GM19023 (cell line): ENCODE data around the gene DACH1.

ENCODE experiments used
- ATAC-seq: cut with Tn5 transposase; IDR thresholded peaks from one replicate; pipeline ENCODE4 v1.9.1; 2021; ENCODE audit warnings: mild to moderate bottlenecking, moderate library complexity; ENCODE audit not compliant: unreplicated experiment

Gene DACH1

DNA sequence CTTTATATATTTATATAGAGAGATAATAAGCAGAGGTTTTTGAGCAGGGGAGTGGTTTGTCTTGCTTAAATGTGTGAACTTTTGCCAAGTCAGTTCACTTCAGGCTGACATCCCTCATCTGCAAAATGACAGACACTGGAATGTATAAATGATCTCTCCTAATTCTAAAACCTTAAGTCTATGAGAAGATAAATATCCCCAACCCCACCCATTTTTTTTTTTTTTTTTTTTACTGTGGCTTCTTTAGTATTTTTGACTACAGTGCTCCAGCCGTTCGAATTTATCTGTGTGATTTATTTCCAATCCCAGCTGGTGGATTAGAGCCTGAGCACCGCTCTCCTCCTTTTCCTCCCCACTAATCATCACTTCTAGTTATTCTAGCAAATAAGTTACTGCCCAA is 234.8 kb downstream of the DACH1 start:
- no peak for ATAC-seq

DNA sequence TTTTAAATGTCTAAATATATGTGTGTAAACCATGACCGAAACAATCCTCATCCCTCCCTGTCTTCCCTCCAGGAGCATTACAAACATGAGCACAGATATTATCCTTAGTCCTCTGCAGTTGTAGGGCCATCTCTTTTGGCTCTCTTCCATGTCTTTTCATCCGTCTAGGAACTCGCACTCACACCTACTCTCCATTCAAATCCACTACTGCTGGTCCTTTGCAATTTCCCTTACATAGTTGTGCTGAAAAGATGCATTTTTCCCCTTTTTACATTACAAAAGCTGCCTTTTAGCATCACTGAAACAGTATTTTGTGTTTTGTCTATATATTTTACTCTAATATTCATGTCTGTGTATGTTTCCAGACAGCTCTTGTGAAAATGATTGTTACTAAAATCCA is 237.8 kb downstream of the DACH1 start:
- no peak for ATAC-seq

GRCh38 chr13:71626421-71627117 is 240.4 kb downstream of the DACH1 start:
- ATAC-seq, result no peak

DNA sequence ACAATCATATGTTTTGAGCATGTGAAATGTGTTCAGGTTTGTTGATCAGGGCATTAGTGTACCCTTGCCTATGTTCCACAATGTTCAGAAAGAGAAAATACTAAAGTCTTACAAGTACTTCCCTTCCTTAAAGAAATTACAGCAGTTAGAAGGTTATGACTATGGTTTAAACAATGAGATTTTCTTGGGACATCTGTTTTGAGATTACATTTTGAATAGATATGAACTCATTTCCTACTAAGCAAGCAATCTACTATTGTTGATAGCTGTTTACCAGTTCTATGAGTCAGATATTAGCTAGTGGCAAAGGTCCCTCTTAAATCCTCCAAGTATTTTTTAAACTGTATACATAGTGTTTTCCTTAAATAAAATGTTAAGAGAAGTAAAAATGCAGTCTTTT is 241.3 kb downstream of the DACH1 start:
- no peak for ATAC-seq

- no peak for ATAC-seq
Measured at GRCh38 chr13:71624653-71625600, 242.1 kb downstream of the DACH1 start.

DNA sequence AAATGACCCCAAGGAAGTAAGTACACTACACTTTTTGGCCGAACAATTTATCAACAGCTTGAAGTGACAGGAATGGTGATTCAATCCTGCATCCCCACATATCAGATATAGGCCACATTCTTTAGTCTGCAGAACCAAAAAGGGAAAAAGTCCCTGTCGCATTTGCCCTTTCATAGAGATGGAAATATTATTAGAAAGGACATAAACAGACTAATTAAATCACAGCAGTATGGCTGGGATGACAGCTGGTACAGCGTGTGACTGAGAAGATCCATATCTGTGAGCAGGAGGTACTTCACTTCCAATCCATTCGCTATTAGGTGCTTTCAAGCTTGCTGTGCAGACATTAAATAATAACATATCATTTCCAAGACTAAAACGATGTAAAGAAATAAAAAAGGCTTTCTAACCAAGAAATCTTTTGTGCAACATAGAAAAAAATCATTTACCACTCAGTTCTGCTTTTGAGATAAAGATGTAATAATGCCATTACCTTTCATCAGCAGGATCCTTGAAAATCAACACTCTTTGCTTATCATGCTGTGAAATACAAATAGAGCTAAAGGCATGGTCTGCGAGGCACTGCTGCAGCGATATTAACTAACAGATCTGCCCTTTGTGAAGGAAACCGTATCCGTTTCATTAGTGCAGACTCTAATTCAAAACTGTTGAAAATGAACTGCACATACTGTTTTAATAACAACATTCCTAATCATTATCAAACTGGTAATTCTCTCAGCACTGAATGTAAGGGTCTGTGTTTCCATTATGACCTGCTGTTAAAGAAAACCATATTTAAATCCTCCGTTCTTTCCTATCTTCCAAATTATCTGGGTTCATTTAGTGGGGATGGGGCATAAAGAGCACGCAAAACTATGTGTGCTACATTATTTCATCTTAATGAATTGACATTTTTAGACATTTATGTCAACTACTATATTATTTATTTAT is 245.6 kb downstream of the DACH1 start:
- ATAC-seq, result no peak

DNA sequence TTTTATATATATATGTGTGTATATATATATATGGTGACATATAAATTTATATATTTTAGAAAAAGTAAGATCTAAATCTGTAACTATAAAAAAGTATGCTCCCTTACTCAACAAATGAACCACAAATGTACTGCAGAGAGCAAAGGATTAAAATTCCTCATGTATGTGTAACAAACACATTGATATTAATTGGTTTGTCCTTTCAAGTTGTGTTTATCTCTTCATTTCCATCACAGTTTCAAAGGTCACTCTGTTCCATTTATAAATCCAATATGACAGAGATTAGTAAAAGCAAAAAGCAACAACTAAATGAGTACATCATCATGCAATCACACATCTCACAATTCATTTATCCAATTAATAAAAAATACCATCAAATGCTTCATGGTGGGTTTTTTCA is 247.9 kb downstream of the DACH1 start:
- no peak for ATAC-seq

- ATAC-seq, result no peak
Measured at GRCh38 chr13:71618159-71618558, 248.8 kb downstream of the DACH1 start.

- ATAC-seq, result no peak
Measured at GRCh38 chr13:71617265-71617664, 249.7 kb downstream of the DACH1 start.

GRCh38 chr13:71613066-71613745 is 253.8 kb downstream of the DACH1 start:
- no peak for ATAC-seq

DNA sequence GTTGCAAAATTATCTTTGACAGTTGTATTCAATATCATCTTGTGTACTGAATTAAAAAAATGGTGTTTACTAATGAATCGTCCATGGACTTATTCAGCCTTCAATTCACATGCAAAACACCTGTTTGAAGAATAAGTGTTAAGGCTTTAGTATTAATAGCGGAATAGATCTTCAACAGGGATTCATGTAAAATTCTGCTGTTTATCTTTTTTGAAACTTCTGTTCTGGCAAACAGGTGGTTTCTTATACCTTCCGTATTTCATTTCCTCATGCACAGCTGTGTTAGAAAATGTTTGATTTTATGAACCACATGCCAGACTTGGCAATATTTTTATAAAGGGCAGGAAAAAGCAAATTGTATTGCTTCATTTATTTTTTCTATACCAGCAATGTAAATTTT is 255.7 kb downstream of the DACH1 start:
- ATAC-seq, result no peak

DNA sequence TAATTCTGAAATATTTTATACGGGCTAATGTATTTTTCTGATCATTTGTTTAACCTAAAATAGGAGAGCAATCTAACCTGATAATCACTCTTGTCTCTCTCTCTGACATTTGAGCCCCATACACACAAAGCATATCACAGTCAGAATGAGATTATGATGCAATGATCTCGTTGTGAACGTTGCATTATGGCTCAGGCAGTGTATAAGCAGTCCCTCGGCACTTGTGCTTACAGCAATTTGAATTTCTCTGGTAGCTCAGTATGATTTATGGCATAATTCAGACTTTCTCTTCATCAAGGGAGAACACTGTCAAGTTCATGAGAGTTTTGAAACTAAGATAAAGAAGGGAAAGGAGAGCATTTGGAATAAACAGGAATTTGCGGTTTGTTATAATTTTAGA is 256.1 kb downstream of the DACH1 start:
- no peak for ATAC-seq

DNA sequence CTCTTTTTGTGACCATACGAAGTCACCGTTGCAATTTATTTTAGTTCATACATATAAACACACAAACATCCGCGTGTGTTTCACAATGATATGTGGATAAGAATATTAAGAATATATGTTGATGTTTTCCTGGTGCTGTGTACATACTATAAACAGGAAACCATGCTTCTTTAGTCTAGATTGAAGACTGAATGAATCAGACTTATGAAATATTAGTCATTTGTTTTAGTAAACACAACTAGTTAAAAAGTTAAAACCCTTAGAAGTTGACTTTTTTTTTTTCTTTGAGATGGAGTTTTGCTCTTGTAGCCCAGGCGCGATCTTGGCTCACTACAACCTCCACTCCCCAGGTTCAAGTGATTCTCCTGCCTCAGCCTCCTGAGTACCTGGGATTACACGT is 257.7 kb downstream of the DACH1 start:
- ATAC-seq, result no peak

GRCh38 chr13:71607575-71607974 is 259.4 kb downstream of the DACH1 start:
- no peak for ATAC-seq

DNA sequence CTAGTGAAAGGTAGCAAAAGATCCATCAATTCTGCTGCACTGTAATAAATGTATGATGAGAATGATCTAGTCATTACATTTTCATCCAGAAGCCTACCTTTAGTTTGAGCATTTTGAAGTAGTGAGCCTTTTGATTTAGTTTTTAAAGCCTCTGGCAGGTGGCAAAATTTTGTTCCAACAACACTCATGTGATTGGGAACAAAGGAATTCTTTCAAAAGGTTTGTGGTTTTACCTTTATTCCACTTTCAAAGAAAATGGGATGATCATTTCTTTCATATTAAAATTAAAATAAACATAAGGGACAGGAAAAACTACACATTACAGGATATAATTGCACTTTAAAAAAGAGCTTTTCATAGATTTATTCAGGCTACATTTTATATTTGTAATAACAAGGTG is 260.2 kb downstream of the DACH1 start:
- ATAC-seq, result no peak

DNA sequence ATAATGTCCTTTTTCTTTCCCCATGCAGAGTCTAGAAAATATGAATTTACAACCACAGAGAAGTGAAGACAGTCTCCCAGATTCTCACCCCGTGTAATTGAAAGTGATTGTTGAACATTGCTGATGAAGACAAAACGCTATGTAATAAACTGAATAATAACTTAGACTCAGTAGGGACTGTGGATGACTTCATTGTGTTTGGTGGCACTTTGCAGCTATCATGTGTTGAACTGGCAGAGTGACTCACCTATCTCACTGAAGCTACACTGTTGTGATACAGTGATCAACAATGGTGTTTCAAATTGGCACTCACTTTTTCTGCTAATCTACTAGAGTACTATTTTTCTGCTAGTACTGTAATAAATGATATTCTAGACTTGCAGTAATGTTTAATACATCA is 261.3 kb downstream of the DACH1 start:
- no peak for ATAC-seq

- no peak for ATAC-seq
Measured at GRCh38 chr13:71603255-71603654, 263.7 kb downstream of the DACH1 start.

DNA sequence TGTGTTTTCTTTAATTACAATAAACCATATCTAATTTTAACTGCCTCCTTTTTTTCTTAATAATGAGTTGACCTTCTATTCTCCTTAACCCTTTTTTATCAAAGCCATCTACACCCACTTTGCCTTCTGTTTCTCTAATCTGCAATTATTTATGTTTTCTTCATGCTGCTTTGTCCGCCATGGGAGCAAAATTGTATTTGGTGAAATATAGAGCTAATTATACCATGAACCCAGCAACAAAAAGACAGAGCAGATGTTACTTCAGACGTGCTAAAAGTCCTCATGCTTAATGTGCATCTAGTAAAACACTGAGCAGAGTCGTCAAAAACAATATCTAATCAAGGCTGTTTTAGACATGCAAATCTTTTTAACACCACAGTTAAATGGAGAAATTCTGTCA is 264.7 kb downstream of the DACH1 start:
- no peak for ATAC-seq

DNA sequence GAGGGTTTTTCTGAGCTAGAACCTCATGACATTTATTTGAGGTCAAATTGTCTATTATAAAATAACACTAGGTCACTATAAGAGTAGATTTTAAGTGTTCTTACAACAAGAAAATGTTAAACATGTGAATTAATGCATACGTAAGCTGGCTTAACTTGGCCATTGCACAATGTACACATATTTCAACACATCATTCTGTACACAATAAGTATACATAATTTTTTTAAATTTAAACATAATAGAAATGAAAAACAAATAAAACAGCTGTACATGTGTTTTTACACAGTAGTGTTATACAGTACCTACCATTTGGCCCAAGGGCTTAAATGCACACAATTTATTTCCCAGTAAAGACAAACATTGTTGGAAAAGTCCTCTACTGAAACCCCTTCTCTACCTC is 269.9 kb downstream of the DACH1 start:
- ATAC-seq, result no peak

- ATAC-seq, result no peak
Measured at GRCh38 chr13:71596116-71596515, 270.9 kb downstream of the DACH1 start.

GRCh38 chr13:71593566-71593965 is 273.4 kb downstream of the DACH1 start:
- no peak for ATAC-seq
